Measurements from ENCODE around the gene CD3G.

Gene CD3G

GRCh38 chr11:118325283-118325682 lies 18.9 kb upstream of the CD3G start:
- DNase-seq (ENCODE audit: low read depth in 2 of 2), result no peak

GRCh38 chr11:118328745-118329144 lies 15.4 kb upstream of the CD3G start:
- no peak for DNase-seq (ENCODE audit: low read depth in 2 of 2)

- no peak for DNase-seq (ENCODE audit: low read depth in 2 of 2)
These were observed 9.4 kb upstream of the CD3G start for GRCh38 chr11:118334745-118335144.

GRCh38 chr11:118338637-118339061 lies 5.5 kb upstream of the CD3G start:
- DNase-seq (ENCODE audit: low read depth in 2 of 2), result peak; percentile 78 to 89

GRCh38 chr11:118339281-118339961 lies 4.7 kb upstream of the CD3G start:
- no peak for DNase-seq (ENCODE audit: low read depth in 2 of 2)

- no peak for DNase-seq (ENCODE audit: low read depth in 2 of 2)
These were observed 3.7 kb upstream of the CD3G start for GRCh38 chr11:118340449-118340848.

- DNase-seq (ENCODE audit: low read depth in 2 of 2), result no peak
These were observed 2.9 kb upstream of the CD3G start for GRCh38 chr11:118341261-118341660.

- no peak for DNase-seq (ENCODE audit: low read depth in 2 of 2)
These were observed 2.2 kb upstream of the CD3G start for GRCh38 chr11:118341815-118342489.

GRCh38 chr11:118342503-118343161 lies 1.5 kb upstream of the CD3G start, which contains the start of gene CD3D:
CD3D (minus strand) TSS chr11:118342705; CDS start chr11:118342607, 98 bp downstream.
- DNase-seq (ENCODE audit: low read depth in 2 of 2), result peak; percentile 58 to 63

- no peak for DNase-seq (ENCODE audit: low read depth in 2 of 2)
These were observed 896 bp upstream of the CD3G start for GRCh38 chr11:118343248-118343647.

GRCh38 chr11:118349475-118349874 lies 5.3 kb downstream of the CD3G start:
- no peak for DNase-seq (ENCODE audit: low read depth in 2 of 2)

GRCh38 chr11:118353084-118353710 lies 9.1 kb downstream of the CD3G start:
- DNase-seq (ENCODE audit: low read depth in 2 of 2), result no peak

- DNase-seq (ENCODE audit: low read depth in 2 of 2), result no peak
These were observed 13.9 kb downstream of the CD3G start for GRCh38 chr11:118358071-118358470.

- peak; percentile 97 for DNase-seq (ENCODE audit: low read depth in 2 of 2)
These were observed 15.3 kb downstream of the CD3G start, which contains the start of gene UBE4A for GRCh38 chr11:118359295-118359958. UBE4A (plus strand) TSS chr11:118359600; CDS start chr11:118365081, 5,481 bp downstream.

GRCh38 chr11:118364956-118365615 lies 20.9 kb downstream of the CD3G start:
- no peak for DNase-seq (ENCODE audit: low read depth in 2 of 2)

- no peak for DNase-seq (ENCODE audit: low read depth in 2 of 2)
These were observed 22.1 kb downstream of the CD3G start for GRCh38 chr11:118366287-118366686.

- DNase-seq (ENCODE audit: low read depth in 2 of 2), result no peak
These were observed 26.6 kb downstream of the CD3G start for GRCh38 chr11:118370774-118371173.

GRCh38 chr11:118373263-118373662 lies 29.1 kb downstream of the CD3G start:
- no peak for DNase-seq (ENCODE audit: low read depth in 2 of 2)

GRCh38 chr11:118373871-118374270 lies 29.7 kb downstream of the CD3G start:
- DNase-seq (ENCODE audit: low read depth in 2 of 2), result no peak

- no peak for DNase-seq (ENCODE audit: low read depth in 2 of 2)
These were observed 30.6 kb downstream of the CD3G start for GRCh38 chr11:118374729-118375128.

GRCh38 chr11:118375978-118376377 lies 31.8 kb downstream of the CD3G start:
- no peak for DNase-seq (ENCODE audit: low read depth in 2 of 2)

Measured in stimulated activated CD8-positive, alpha-beta memory T cell treated with anti-CD3 and anti-CD28 coated beads, Interleukin-7, amount 100 ng/mL, for 4 hours (primary cell).